Measurements from ENCODE around the gene ZSCAN5A.
"Not testable (repeated sequence)": the region's sequence is repeated elsewhere in the genome, so short reads cannot be mapped to it uniquely, and the experiment has no call there.

The ZSCAN5A gene

DNA sequence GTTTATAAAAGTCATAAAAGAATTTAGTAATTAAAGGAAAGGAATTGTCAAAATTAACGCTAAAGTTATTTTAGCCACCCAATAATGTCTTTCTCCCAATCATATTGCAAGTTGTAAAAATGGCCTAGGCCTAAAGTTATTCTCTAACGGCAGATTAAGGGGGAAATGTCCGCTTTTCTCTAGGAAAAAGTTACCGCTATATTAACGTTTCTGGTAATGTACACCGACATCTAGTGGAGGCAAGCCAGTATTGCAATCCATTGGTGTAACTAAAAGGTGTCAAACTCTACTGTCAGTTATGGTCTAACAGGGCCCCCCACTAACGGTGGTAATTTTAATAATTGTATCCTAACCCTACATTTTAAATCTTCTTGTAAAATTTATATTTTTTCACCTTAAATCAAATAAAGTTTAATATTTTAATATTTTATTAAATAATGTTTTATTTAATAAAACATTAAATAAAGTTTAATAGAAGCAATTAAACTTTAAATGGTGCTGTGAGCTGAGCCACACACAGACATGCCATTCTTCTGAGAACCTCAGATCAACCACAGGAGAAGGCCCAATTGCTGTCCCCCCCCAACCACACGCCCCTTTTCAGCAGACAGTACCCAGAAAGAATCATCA is 35.9 kb upstream of the ZSCAN5A start:
- Histone ChIP-seq H3K4me3 (replicated peaks; ENCODE audit: low read depth, low read length) (no peak overlapping the region), H3K27me3 (replicated peaks; ENCODE audit: control insufficient read depth, insufficient read depth, low read length) (no peaks in the 10 kb centered on the region), H3K36me3 (ENCODE audit: control insufficient read depth, insufficient read depth, low read length) (no peaks in the 10 kb centered on the region)
- TF ChIP-seq, protein P1, sequence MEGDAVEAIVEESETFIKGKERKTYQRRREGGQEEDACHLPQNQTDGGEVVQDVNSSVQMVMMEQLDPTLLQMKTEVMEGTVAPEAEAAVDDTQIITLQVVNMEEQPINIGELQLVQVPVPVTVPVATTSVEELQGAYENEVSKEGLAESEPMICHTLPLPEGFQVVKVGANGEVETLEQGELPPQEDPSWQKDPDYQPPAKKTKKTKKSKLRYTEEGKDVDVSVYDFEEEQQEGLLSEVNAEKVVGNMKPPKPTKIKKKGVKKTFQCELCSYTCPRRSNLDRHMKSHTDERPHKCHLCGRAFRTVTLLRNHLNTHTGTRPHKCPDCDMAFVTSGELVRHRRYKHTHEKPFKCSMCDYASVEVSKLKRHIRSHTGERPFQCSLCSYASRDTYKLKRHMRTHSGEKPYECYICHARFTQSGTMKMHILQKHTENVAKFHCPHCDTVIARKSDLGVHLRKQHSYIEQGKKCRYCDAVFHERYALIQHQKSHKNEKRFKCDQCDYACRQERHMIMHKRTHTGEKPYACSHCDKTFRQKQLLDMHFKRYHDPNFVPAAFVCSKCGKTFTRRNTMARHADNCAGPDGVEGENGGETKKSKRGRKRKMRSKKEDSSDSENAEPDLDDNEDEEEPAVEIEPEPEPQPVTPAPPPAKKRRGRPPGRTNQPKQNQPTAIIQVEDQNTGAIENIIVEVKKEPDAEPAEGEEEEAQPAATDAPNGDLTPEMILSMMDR (IDR thresholded peaks at IDR 0.05; ENCODE audit: insufficient read depth, low read length, poor library complexity, severe bottlenecking) = peak; percentile 81
- no peak for DNase-seq (ENCODE audit: extremely low read depth, insufficient read length)

DNA sequence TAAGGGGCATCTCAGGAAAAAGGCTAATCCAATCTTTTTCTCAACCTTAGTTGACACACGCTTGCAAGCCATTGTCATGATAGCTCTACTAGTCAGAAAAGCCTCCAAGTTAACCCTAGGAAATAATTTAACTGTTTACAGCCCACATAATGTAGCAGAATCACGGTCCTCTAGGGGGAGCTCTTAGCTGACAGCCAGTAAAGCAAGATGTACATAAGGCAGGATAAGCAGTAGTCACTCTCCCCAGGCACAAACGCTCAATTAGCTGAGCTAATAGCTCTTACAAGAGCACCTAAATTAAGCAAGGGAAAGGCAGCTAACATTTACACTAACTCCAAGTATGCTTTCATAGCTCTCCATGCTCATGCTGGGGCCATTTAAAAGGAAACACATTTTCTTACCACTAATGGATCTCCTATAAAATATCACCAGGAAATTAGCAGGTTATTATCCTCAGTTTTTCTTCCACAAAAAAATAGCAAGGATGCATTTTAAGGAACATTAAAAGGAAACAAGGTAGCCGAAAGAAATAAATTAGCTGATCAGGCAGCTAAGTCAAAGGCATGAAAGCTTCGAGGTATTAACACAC is 33.7 kb upstream of the ZSCAN5A start:
- Histone ChIP-seq H3K36me3 (ENCODE audit: control insufficient read depth, insufficient read depth, low read length) (no peaks in the 10 kb centered on the region), H3K27me3 (replicated peaks; ENCODE audit: control insufficient read depth, insufficient read depth, low read length) (no peaks in the 10 kb centered on the region), H3K4me3 (replicated peaks; ENCODE audit: low read depth, low read length) (no peak overlapping the region)
- DNase-seq (ENCODE audit: extremely low read depth, insufficient read length) = no peak
- TF ChIP-seq, protein P1 (IDR thresholded peaks at IDR 0.05; ENCODE audit: insufficient read depth, low read length, poor library complexity, severe bottlenecking) = peak; percentile 55

DNA sequence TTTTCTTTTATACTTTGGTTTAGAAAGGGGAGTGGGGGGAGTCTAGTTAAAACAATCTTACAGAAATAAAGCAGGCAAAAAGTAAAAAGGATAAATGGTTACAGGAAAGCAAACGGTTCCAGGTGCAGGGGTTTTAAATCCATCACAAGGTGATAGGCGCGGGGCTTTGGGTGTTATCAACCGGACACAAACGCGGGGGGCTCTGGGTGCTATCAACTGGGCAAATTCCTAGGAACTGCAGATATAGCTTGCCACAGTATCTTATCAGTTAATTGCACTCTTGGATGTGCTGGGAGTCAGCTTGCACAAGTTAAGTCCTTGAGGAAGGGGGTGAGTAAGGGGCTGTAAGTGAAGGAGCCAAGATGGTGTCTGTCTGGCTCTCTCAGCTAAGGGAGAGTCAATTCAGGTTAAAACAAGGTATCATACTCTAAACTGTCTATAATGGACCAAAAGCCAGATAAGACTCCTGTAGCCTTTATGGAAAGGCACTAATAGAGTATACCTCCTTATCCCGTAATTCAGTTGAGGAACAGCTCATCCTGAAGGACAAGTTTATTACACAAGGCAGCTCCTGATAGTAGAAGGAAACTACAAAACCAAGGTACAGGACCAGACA is 32.6 kb upstream of the ZSCAN5A start:
- no peaks in the 10 kb centered on the region for H3K36me3 ChIP-seq (ENCODE audit: control insufficient read depth, insufficient read depth, low read length)
- no peak for DNase-seq (ENCODE audit: extremely low read depth, insufficient read length)
- TF ChIP-seq, protein P1 (IDR thresholded peaks at IDR 0.05; ENCODE audit: insufficient read depth, low read length, poor library complexity, severe bottlenecking) = no peak
- H3K4me3 ChIP-seq (replicated peaks; ENCODE audit: low read depth, low read length) = no peak overlapping the region
- H3K27me3 ChIP-seq (replicated peaks; ENCODE audit: control insufficient read depth, insufficient read depth, low read length) = no peaks in the 10 kb centered on the region

DNA sequence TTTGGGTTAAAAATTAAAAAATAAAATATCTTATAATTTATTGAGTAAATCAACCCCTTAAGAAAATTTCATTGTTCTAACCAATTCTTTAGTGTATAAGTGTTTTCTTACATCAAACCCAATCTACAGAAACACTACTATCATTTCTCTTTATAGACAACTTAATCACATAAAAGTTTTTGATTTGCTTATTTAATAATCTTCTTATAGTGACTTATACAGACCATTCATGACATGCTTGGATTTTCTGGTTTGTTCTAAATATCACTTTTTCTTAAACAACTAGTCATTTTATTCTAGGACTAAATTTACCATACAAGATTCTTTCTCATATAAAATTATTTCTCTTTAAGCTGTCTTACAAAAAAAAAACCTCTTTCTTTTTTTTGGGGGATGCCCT is 27.3 kb upstream of the ZSCAN5A start:
- TF ChIP-seq, protein P1 (IDR thresholded peaks at IDR 0.05; ENCODE audit: insufficient read depth, low read length, poor library complexity, severe bottlenecking) = no peak
- Histone ChIP-seq H3K4me3 (replicated peaks; ENCODE audit: low read depth, low read length) (no peak overlapping the region), H3K36me3 (ENCODE audit: control insufficient read depth, insufficient read depth, low read length) (no peaks in the 10 kb centered on the region), H3K27me3 (replicated peaks; ENCODE audit: control insufficient read depth, insufficient read depth, low read length) (no peaks in the 10 kb centered on the region; the same call in 1 of the 2 replicates)
- DNase-seq (ENCODE audit: extremely low read depth, insufficient read length) = no peak

- not testable (repeated sequence) for H3K27me3 ChIP-seq (replicated peaks; ENCODE audit: control insufficient read depth, insufficient read depth, low read length); H3K4me3 ChIP-seq (replicated peaks; ENCODE audit: low read depth, low read length); H3K36me3 ChIP-seq (ENCODE audit: control insufficient read depth, insufficient read depth, low read length); DNase-seq (ENCODE audit: extremely low read depth, insufficient read length)
These were observed 24.4 kb upstream of the ZSCAN5A start for GRCh38 chr19:56339031-56339430.

DNA sequence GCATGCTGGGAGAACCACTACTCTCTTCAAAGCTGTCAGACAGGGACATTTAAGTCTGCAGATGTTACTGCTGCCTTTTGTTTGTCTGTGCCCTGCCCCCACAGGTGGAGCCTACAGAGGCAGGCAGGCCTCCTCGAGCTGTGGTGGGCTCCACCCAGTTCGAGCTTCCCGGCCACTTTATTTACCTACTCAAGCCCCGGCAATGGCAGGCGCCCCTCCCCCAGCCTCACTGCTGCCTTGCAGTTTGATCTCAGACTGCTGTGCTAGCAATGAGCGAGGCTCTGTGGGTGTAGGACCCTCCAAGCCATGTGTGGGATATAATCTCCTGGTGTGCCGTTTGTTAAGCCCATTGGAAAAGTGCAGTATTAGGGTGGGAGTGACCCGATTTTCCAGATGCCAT is 22.4 kb upstream of the ZSCAN5A start:
- H3K4me3 ChIP-seq (replicated peaks; ENCODE audit: low read depth, low read length); H3K27me3 ChIP-seq (replicated peaks; ENCODE audit: control insufficient read depth, insufficient read depth, low read length); DNase-seq (ENCODE audit: extremely low read depth, insufficient read length); H3K36me3 ChIP-seq (ENCODE audit: control insufficient read depth, insufficient read depth, low read length): not testable (repeated sequence)

DNA sequence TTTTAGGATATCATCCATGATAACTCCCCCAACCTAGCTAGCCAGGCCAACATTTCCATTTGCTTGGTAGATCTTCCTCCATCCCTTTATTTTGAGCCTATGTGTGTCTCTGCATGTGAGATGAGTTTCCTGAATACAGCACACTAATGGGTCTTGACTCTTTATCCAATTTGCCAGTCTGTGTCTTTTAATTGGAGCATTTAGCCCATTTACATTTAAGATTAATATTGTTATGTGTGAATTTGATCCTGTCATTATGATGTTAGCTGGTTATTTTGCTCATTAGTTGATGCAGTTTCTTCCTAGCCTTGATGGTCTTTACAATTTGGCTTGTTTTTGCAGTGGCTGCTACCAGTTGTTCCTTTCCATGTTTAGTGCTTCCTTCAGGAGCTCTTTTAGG is 20.7 kb upstream of the ZSCAN5A start:
- not testable (repeated sequence) for H3K27me3 ChIP-seq (replicated peaks; ENCODE audit: control insufficient read depth, insufficient read depth, low read length); DNase-seq (ENCODE audit: extremely low read depth, insufficient read length); H3K36me3 ChIP-seq (ENCODE audit: control insufficient read depth, insufficient read depth, low read length); H3K4me3 ChIP-seq (replicated peaks; ENCODE audit: low read depth, low read length)
